H54 (cell line): ENCODE results near the gene ADAMTS6.

Experiments used
- DNase-seq: peaks from one replicate; pipeline ENCODE4 v3.0.0; 2011; ENCODE audit warnings: low spot score, mixed read lengths; ENCODE audit not compliant: insufficient read length
- FAIRE-seq: peaks from 3 replicates; lab custom pipeline; 2011; peaks lifted over from hg19 to GRCh38; lab: Jason Lieb, UNC
- POLR2A ChIP-seq: IDR thresholded peaks from 2 replicates; pipeline ENCODE4 v1.6.1; 2011; ENCODE audit warnings: low read depth, mild to moderate bottlenecking, low read length

The ADAMTS6 gene

DNA sequence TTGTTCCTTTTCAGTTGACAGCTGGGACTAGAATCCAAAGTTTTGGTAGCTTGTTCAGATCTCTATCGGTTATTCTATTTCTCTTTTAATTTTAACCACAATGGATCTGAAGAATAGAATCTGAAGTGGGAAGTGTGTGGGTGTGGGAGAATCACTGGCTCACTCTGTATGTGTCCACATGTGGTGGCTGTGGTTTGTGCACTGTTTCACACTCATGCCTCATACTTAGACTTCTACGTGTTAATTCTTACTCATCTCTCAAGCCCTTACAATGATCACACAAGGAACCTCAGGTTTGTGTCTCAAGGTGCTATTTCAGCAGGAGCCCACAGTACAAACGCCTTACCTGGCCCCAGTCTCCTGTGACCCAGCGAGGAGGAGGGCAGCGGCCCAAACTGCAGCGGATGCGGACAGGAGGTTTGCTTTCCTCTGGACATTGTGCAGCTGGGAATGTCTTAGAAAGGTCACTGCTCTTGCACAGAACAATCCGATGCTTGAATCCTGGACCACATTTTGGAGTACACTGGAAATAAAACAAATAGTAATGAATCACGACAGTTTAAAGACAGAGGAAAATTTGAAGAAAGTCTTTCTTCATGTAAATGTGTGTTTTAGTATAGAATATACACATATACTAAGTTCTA is 309.1 kb downstream of the ADAMTS6 start:
- FAIRE-seq (no peak), DNase-seq (no peak)
- no peak for TF ChIP-seq POLR2A

- DNase-seq (no peak), FAIRE-seq (no peak)
- TF ChIP-seq POLR2A, result no peak
Measured at GRCh38 chr5:65171645-65172044, 310.1 kb downstream of the ADAMTS6 start.

DNA sequence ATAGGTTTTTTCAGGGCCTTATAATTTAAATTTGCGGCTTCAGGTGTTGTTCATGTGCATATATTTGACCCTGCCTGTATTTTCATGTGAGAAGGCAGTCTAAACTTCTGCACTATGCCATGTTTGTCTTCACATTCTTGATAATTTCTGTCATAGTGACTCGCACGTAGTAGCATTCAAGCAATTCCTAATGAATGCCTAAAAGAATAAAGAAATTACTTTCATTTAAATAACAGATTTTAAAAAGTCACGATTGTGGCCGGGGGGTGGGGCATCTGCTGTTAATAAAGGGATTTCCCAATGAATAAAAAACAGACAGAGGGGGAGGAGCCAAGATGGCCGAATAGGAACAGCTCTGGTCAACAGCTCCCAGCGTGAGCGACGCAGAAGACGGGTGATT is 318.0 kb downstream of the ADAMTS6 start:
- DNase-seq, result no peak
- FAIRE-seq, result no peak
- TF ChIP-seq POLR2A, result no peak

GRCh38 chr5:65161655-65162054 is 320.1 kb downstream of the ADAMTS6 start:
- FAIRE-seq, result no peak
- no peak for TF ChIP-seq POLR2A
- no peak for DNase-seq

GRCh38 chr5:65157906-65158603 is 323.7 kb downstream of the ADAMTS6 start:
- DNase-seq (no peak), FAIRE-seq (peak; percentile 89)
- no peak for TF ChIP-seq POLR2A

DNA sequence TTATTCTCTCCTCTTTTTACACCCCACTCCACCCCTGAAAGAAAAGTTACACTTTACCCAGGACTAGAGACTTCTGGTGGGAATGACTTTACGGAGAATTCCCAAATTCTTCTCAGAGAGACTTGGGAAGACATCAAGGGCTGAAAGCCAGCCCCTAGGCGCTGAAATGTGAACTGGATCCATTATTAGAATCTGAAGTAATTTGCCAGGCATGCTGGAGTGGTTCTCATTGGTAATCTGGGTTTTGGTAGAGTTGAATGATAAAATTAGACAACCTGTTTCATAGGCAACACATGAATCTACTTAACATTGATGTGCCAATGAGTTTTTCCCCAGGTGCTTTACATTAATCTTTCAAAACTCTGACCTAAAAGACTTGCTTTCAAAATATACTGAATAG is 324.8 kb downstream of the ADAMTS6 start:
- no peak for TF ChIP-seq POLR2A
- DNase-seq, result no peak
- no peak for FAIRE-seq

- FAIRE-seq (no peak), DNase-seq (no peak)
- no peak for TF ChIP-seq POLR2A
Measured at GRCh38 chr5:65152131-65152530, 329.6 kb downstream of the ADAMTS6 start.

DNA sequence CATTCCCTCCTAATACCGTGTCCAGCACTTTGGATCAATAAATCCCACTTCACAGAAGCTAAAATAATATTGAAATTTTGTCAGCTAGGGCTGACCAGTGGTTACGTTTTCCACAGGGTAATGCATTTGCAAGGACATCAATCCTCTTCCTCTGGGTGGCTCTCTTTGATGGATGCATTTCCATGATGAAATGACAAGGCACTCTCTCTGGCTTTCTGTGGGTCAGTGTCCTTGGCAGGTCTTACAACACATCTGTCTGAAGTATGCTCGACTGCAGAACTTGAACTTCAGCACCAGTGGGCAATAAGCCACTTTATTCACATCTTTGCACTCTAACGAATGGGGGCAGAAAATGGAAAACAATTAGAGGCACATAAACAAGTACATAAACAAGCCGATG is 330.1 kb downstream of the ADAMTS6 start:
- FAIRE-seq (no peak), DNase-seq (no peak)
- no peak for TF ChIP-seq POLR2A

- DNase-seq (no peak), FAIRE-seq (no peak)
- TF ChIP-seq POLR2A, result no peak
Measured at GRCh38 chr5:65150599-65151304, 331.0 kb downstream of the ADAMTS6 start.

DNA sequence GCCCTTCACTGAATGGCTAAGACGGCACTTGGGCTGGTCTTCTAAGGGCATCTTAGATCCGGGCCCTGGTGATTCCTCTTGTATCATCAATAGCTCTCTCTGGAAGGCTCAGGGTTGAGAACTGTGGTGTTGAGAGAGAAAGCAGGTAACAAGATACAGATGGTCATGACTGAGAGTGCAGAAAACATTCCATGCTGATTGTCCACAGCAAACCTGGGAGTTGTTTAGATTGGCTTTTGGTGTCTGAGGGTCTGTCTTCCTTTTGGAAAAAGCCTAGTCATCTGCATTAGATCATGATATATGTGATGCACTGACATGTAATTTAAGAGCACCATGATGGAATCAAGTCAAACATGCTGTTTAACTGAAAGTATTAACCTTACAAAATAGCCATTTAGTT is 331.9 kb downstream of the ADAMTS6 start:
- no peak for TF ChIP-seq POLR2A
- DNase-seq, result no peak
- FAIRE-seq, result no peak

DNA sequence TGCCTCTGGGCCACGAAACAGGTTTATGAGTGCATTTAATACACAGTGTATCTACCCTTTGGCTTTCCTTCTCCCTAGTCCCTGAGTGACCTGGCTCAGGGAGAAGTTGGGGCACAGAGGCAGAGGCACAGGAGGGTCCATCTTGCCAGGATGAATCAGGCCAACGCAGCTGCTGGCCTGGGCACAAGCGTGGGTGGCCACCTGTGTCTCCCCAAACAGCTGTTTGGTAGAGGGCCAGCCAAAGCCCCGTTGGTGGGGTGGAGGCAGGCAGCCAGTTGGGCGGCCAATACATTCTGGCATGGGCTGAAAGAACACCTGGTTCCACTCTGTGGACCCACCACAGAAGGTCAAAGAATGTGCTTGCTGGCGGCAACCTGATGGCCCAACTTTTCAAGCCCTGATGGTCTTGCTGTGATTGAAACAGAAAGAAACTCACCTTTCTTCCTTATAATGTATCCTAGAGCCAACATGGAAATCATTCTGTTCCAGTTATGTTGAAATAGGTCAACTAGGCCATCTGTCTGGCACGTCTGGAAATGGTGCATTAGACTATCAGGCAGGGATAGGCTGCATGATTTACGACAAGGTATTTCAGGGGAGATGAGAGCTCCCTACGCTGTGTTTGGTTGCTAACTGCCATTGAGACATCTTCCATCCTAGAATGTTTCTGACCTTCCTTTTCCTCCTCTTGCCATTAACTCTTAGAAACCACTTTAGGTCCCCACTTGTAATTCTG is 337.4 kb downstream of the ADAMTS6 start:
- no peak for TF ChIP-seq POLR2A
- DNase-seq, result no peak
- no peak for FAIRE-seq

- FAIRE-seq, result peak; percentile 38
- no peak for TF ChIP-seq POLR2A
- peak; percentile 44 for DNase-seq
Measured at GRCh38 chr5:65142511-65143011, 339.2 kb downstream of the ADAMTS6 start.

- FAIRE-seq (no peak), DNase-seq (no peak)
- TF ChIP-seq POLR2A, result no peak
Measured at GRCh38 chr5:65142016-65142415, 339.7 kb downstream of the ADAMTS6 start.

GRCh38 chr5:65141493-65141892 is 340.2 kb downstream of the ADAMTS6 start:
- no peak for TF ChIP-seq POLR2A
- DNase-seq (no peak), FAIRE-seq (no peak)
